ENCODE results near the gene EFHD1. TPM values are rescaled to one million over a fixed set of nuclear protein-coding genes. Genes with fewer than 3 reads are reported as not detected.

EFHD1 gene
- total and polyA plus RNA-seq, 9 of the 15 experiments (the other 6 are each of a cell fraction or from before 2014, with no cell fraction given) = 0.66 to 9.1 (median 2.0) TPM

DNA sequence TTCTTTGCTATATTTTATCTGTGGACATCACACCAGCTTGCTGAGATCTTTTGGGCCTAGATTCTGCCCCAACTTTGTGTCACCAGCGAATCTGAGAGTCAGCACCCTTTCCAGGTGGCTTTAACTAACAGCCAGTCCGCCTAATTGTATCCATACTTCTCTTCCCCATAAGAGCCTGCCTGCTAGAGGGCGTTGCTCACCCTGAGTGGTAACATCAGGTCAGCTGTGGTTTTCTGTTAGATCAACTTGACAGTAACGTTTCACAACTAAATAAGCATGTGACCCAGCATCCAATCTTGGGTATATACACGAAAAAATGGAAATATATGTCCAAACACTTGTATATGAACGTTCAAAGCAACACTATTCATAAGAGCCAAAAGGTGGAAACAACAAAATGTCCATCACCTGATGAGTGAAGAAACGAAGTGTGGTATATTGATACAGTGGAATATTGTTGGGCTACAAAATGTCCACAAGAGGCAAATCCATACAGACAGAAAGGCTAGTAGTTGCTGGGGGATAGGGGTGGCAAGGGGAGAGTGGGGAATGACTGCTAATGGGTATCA, 24.9 kb downstream of the EFHD1 start (continued):
- TF ChIP-seq, protein P1, sequence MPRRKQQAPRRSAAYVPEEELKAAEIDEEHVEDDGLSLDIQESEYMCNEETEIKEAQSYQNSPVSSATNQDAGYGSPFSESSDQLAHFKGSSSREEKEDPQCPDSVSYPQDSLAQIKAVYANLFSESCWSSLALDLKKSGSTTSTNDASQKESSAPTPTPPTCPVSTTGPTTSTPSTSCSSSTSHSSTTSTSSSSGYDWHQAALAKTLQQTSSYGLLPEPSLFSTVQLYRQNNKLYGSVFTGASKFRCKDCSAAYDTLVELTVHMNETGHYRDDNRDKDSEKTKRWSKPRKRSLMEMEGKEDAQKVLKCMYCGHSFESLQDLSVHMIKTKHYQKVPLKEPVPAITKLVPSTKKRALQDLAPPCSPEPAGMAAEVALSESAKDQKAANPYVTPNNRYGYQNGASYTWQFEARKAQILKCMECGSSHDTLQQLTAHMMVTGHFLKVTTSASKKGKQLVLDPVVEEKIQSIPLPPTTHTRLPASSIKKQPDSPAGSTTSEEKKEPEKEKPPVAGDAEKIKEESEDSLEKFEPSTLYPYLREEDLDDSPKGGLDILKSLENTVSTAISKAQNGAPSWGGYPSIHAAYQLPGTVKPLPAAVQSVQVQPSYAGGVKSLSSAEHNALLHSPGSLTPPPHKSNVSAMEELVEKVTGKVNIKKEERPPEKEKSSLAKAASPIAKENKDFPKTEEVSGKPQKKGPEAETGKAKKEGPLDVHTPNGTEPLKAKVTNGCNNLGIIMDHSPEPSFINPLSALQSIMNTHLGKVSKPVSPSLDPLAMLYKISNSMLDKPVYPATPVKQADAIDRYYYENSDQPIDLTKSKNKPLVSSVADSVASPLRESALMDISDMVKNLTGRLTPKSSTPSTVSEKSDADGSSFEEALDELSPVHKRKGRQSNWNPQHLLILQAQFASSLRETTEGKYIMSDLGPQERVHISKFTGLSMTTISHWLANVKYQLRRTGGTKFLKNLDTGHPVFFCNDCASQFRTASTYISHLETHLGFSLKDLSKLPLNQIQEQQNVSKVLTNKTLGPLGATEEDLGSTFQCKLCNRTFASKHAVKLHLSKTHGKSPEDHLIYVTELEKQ (CRISPR knock-in tag; IDR thresholded peaks at IDR 0.05) = no peak
- TF ChIP-seq NCOA6 (IDR thresholded peaks at IDR 0.05) (no peak), DIDO1 (tag; IDR thresholded peaks at IDR 0.05; ENCODE audit: low read depth) (no peak), RFX1 (IDR thresholded peaks at IDR 0.05) (no peak), ZNF41 (CRISPR knock-in tag; conservative IDR thresholded peaks at IDR 0.05) (no peak), FOS (IDR thresholded peaks at IDR 0.05; ENCODE audit: extremely low read depth, insufficient read length) (no peak), SMAD2 (IDR thresholded peaks at IDR 0.05; ENCODE audit: low read depth, low read length) (no peak), PRPF4 (IDR thresholded peaks at IDR 0.05; ENCODE audit: insufficient read depth, low read depth, low read length, poor library complexity, severe bottlenecking) (no peak), MTF1 (CRISPR knock-in tag; IDR thresholded peaks at IDR 0.05; ENCODE audit: borderline replicate concordance) (no peak), ZNF695 (CRISPR knock-in tag; IDR thresholded peaks at IDR 0.05) (no peak), TAF1 (IDR thresholded peaks at IDR 0.05; ENCODE audit: control insufficient read depth, extremely low read depth, insufficient read depth, low read length, severe bottlenecking) (no peak), RCOR1 (IDR thresholded peaks at IDR 0.05; ENCODE audit: borderline replicate concordance in 1 of 2, low read depth in 2 of 2, low read length in 2 of 2) (no peak)
- TF ChIP-seq, protein P2, sequence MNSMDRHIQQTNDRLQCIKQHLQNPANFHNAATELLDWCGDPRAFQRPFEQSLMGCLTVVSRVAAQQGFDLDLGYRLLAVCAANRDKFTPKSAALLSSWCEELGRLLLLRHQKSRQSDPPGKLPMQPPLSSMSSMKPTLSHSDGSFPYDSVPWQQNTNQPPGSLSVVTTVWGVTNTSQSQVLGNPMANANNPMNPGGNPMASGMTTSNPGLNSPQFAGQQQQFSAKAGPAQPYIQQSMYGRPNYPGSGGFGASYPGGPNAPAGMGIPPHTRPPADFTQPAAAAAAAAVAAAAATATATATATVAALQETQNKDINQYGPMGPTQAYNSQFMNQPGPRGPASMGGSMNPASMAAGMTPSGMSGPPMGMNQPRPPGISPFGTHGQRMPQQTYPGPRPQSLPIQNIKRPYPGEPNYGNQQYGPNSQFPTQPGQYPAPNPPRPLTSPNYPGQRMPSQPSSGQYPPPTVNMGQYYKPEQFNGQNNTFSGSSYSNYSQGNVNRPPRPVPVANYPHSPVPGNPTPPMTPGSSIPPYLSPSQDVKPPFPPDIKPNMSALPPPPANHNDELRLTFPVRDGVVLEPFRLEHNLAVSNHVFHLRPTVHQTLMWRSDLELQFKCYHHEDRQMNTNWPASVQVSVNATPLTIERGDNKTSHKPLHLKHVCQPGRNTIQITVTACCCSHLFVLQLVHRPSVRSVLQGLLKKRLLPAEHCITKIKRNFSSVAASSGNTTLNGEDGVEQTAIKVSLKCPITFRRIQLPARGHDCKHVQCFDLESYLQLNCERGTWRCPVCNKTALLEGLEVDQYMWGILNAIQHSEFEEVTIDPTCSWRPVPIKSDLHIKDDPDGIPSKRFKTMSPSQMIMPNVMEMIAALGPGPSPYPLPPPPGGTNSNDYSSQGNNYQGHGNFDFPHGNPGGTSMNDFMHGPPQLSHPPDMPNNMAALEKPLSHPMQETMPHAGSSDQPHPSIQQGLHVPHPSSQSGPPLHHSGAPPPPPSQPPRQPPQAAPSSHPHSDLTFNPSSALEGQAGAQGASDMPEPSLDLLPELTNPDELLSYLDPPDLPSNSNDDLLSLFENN (IDR thresholded peaks at IDR 0.05; ENCODE audit: low read depth in 2 of 2, low read length in 2 of 2) = no peak
- TF ChIP-seq, protein P3, sequence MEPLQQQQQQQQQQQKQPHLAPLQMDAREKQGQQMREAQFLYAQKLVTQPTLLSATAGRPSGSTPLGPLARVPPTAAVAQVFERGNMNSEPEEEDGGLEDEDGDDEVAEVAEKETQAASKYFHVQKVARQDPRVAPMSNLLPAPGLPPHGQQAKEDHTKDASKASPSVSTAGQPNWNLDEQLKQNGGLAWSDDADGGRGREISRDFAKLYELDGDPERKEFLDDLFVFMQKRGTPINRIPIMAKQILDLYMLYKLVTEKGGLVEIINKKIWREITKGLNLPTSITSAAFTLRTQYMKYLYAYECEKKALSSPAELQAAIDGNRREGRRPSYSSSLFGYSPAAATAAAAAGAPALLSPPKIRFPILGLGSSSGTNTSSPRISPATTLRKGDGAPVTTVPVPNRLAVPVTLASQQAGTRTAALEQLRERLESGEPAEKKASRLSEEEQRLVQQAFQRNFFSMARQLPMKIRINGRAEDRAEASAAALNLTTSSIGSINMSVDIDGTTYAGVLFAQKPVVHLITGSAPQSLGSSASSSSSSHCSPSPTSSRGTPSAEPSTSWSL (CRISPR knock-in tag; IDR thresholded peaks at IDR 0.05; ENCODE audit: borderline replicate concordance) = no peak
- TF ChIP-seq, protein P4, sequence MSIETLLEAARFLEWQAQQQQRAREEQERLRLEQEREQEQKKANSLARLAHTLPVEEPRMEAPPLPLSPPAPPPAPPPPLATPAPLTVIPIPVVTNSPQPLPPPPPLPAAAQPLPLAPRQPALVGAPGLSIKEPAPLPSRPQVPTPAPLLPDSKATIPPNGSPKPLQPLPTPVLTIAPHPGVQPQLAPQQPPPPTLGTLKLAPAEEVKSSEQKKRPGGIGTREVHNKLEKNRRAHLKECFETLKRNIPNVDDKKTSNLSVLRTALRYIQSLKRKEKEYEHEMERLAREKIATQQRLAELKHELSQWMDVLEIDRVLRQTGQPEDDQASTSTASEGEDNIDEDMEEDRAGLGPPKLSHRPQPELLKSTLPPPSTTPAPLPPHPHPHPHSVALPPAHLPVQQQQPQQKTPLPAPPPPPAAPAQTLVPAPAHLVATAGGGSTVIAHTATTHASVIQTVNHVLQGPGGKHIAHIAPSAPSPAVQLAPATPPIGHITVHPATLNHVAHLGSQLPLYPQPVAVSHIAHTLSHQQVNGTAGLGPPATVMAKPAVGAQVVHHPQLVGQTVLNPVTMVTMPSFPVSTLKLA (conservative IDR thresholded peaks at IDR 0.05) = no peak

All from K562 (cell line).